Middle frontal gyrus (tissue), 1 donor: ENCODE data around the gene CLDN25.

Experiments
- DNase-seq: peaks from one replicate; pipeline ENCODE4 v3.0.0-alpha.2; 2015; ENCODE audit warnings: low spot score; ENCODE audit errors: extremely low spot score

CLDN25 gene

GRCh38 chr11:113806406-113806805 lies 26.8 kb downstream of the CLDN25 start:
- no peak for DNase-seq

GRCh38 chr11:113808931-113809330 lies 29.3 kb downstream of the CLDN25 start:
- DNase-seq: no peak

- no peak for DNase-seq
These were observed 34.6 kb downstream of the CLDN25 start for GRCh38 chr11:113814181-113814580.

GRCh38 chr11:113817162-113817561 lies 37.6 kb downstream of the CLDN25 start:
- no peak for DNase-seq

GRCh38 chr11:113817626-113818025 lies 38.0 kb downstream of the CLDN25 start:
- no peak for DNase-seq

GRCh38 chr11:113818426-113818825 lies 38.8 kb downstream of the CLDN25 start:
- DNase-seq: no peak

GRCh38 chr11:113827477-113827876 lies 47.9 kb downstream of the CLDN25 start:
- no peak for DNase-seq

GRCh38 chr11:113828191-113828590 lies 48.6 kb downstream of the CLDN25 start:
- no peak for DNase-seq

- DNase-seq: no peak
These were observed 50.2 kb downstream of the CLDN25 start for GRCh38 chr11:113829751-113830150.
